SK-N-SH (cell line): ENCODE results near the gene RAD23B. TPM values are rescaled to one million over a fixed set of nuclear protein-coding genes. Genes with fewer than 3 reads are reported as not detected.
"Not testable (repeated sequence)": the region's sequence is repeated elsewhere in the genome, so short reads cannot be mapped to it uniquely, and the experiment has no call there.

Source experiments
- CTCF ChIA-PET: fragments of 300-600, 350-600 bp; formaldehyde crosslinking; extraction: SDS; loops from one replicate; lab custom pipeline; 2021; lab: Yijun Ruan, JAX
- POLR2A ChIA-PET: fragments of 350-600 bp; sonication (Branson Sonifier 250); formaldehyde crosslinking; extraction: SDS; loops from one replicate; lab custom pipeline; 2020; ENCODE audit warnings: antibody characterized with exemption, inconsistent platforms; lab: Yijun Ruan, JAX
- DNase-seq: peaks from one replicate; pipeline ENCODE4 v3.0.0; 2012
- H2AFZ ChIP-seq: fragments of 200-600 bp; sonication (generic); 2 replicates; pipeline ENCODE4 v1.8.1; 2016; ENCODE audit warnings: antibody characterized with exemption, mild to moderate bottlenecking, low read depth
- H3F3A ChIP-seq: fragments of 200-600 bp; sonication (generic); replicated peaks from 2 replicates; pipeline ENCODE3; 2016; ENCODE audit warnings: antibody characterized with exemption, mild to moderate bottlenecking; ENCODE audit not compliant: insufficient read depth
- H3K27ac ChIP-seq, 2 experiments: fragments of 200-500 bp in 1 of 2; fragments of 200-600 bp in 1 of 2; sonication (Bioruptor generic) in 1 of 2; sonication (generic), shearing (Covaris generic) in 1 of 2; 2 replicates each; pipeline versions ENCODE4 v1.5.1 to v1.6.1; 2014 to 2016; ENCODE audit warnings: low read depth in 2 of 2, inconsistent platforms in 1 of 2, low read length in 1 of 2, mild to moderate bottlenecking in 1 of 2, mixed read lengths in 1 of 2
- H3K27me3 ChIP-seq: fragments of 200-600 bp; sonication (generic), shearing (Covaris generic); 2 replicates; pipeline ENCODE4 v1.6.1; 2016; ENCODE audit warnings: mixed run types; ENCODE audit not compliant: insufficient read depth
- H3K36me3 ChIP-seq, 2 experiments: fragments of 200-500 bp in 1 of 2; fragments of 200-600 bp in 1 of 2; sonication (Bioruptor generic) in 1 of 2; sonication (generic) in 1 of 2; replicated peaks in 1 of 2; 2 replicates each; pipeline versions ENCODE3 to v1.5.1; 2014 to 2016; ENCODE audit warnings: low read length in 1 of 2, mild to moderate bottlenecking in 1 of 2; ENCODE audit not compliant: insufficient read depth in 2 of 2, control insufficient read depth in 1 of 2
- H3K4me1 ChIP-seq, 2 experiments: fragments of 200-500 bp in 1 of 2; fragments of 200-600 bp in 1 of 2; sonication (Bioruptor generic) in 1 of 2; sonication (generic), shearing (Covaris generic) in 1 of 2; 2 replicates each; pipeline versions ENCODE4 v1.5.1 to v1.6.1; 2014 to 2016; ENCODE audit warnings: low read depth in 1 of 2, low read length in 1 of 2, mixed run types in 1 of 2; ENCODE audit not compliant: insufficient read depth in 2 of 2, control insufficient read depth in 1 of 2
- H3K4me2 ChIP-seq: fragments of 200-600 bp; sonication (generic), shearing (Covaris generic); 2 replicates; pipeline ENCODE4 v1.6.1; 2017; ENCODE audit warnings: mixed run types
- H3K4me3 ChIP-seq, 2 experiments: fragments of 200-500 bp in 1 of 2; fragments of 200-600 bp in 1 of 2; sonication (Bioruptor generic) in 1 of 2; sonication (generic), shearing (Covaris generic) in 1 of 2; 2 replicates each; pipeline versions ENCODE4 v1.5.1 to v1.8.1; 2014 to 2016; ENCODE audit warnings: low read depth in 2 of 2, inconsistent platforms in 1 of 2, low read length in 1 of 2, mild to moderate bottlenecking in 1 of 2, mixed read lengths in 1 of 2, moderate library complexity in 1 of 2
- H3K79me2 ChIP-seq: fragments of 200-600 bp; sonication (generic); 2 replicates; pipeline ENCODE4 v1.8.1; 2017; ENCODE audit warnings: mild to moderate bottlenecking; ENCODE audit not compliant: insufficient read depth
- H3K9ac ChIP-seq: fragments of 200-600 bp; sonication (generic); 2 replicates; pipeline ENCODE4 v1.6.1; 2017; ENCODE audit warnings: mixed run types
- H3K9me2 ChIP-seq: fragments of 200-600 bp; sonication (generic); 2 replicates; pipeline ENCODE4 v1.6.1; 2017; ENCODE audit warnings: mixed run types
- H3K9me3 ChIP-seq: fragments of 200-600 bp; sonication (generic); 2 replicates; pipeline ENCODE4 v1.6.1; 2017; ENCODE audit warnings: mixed run types, mild to moderate bottlenecking, moderate library complexity
- H4K20me1 ChIP-seq: fragments of 200-600 bp; sonication (generic); 2 replicates; pipeline ENCODE4 v1.6.1; 2017; ENCODE audit warnings: mild to moderate bottlenecking, mixed run types; ENCODE audit not compliant: insufficient read depth
- CHD2 ChIP-seq: fragments of 150-350 bp; IDR thresholded peaks from 2 replicates; pipeline ENCODE4 v1.6.1; 2018; ENCODE audit warnings: low read length; ENCODE audit not compliant: partially characterized antibody
- GABPA ChIP-seq: IDR thresholded peaks from 2 replicates; pipeline ENCODE4 v1.4.0; 2012; ENCODE audit warnings: low read depth, mild to moderate bottlenecking
- MEF2A ChIP-seq: IDR thresholded peaks from 2 replicates; pipeline ENCODE4 v1.4.0; 2012; ENCODE audit warnings: low read depth, borderline replicate concordance
- NRF1 ChIP-seq: IDR thresholded peaks from 2 replicates; pipeline ENCODE4 v1.6.1; 2012; ENCODE audit warnings: low read depth, mild to moderate bottlenecking, low read length
- TAF1 ChIP-seq: IDR thresholded peaks from 2 replicates; pipeline ENCODE4 v1.6.1; 2012; ENCODE audit warnings: low read depth, mild to moderate bottlenecking, low read length, moderate library complexity, borderline replicate concordance
- TEAD4 ChIP-seq: IDR thresholded peaks from 2 replicates; pipeline ENCODE4 v1.4.0; 2012; ENCODE audit warnings: mild to moderate bottlenecking, borderline replicate concordance; ENCODE audit not compliant: insufficient read depth
- WGBS: methylation state at CpG from one replicate; pipeline ENCODE4 v1.1.6; 2017; ENCODE audit warnings: low lambda C conversion rate; 5-methylcytosine and 5-hydroxymethylcytosine counted together
- polyA plus RNA-seq, 3 experiments: library from polyadenylated mRNA; depleted of rRNA; stranded (reverse); fragments of >200 nt; gene quantifications; 2 replicates each; pipeline ENCODE4 v1.2.3, GENCODE V29; 2012
- TF ChIP-seq, protein P1 (sequence below): fragments of 200-600 bp; sonication (generic); IDR thresholded peaks from 2 replicates; pipeline ENCODE4 v1.6.1; 2017; ENCODE audit warnings: antibody characterized with exemption, mild to moderate bottlenecking, moderate library complexity
- TF ChIP-seq, protein P2 (sequence below): IDR thresholded peaks from 2 replicates; pipeline ENCODE4; 2012
- TF ChIP-seq, protein P3 (sequence below): IDR thresholded peaks from 2 replicates; pipeline ENCODE4 v1.4.0; 2012; ENCODE audit warnings: low read depth, borderline replicate concordance
- TF ChIP-seq, protein P4 (sequence below): IDR thresholded peaks from 2 replicates; pipeline ENCODE4 v1.4.0; 2012; ENCODE audit warnings: low read depth

RAD23B gene
- polyA plus RNA-seq, 1 of the 3 experiments (the other 2 are of a cell fraction) = 62.9 TPM

DNA sequence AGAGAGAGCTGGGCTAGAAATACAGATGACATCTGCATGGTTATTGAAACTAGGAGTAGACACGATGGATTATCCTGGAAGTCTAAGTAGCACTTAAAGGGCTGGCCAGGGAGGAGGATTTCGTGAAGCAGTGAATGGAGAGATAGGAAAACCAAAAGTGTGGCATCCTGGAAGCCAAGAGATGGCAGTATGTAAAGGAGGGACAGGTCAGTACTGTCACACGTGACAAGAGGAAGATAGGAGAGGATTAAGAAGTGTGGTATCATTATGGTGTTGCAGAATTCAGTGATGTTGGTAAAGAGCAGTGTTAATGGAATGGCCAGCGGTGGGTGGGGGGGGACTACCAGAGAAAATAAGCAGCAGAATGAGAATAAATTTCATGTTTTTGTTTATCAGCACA lies 11.7 kb downstream of the RAD23B start:
- Histone ChIP-seq H3K4me2 (no peak overlapping the region), H3K4me1 (peaks cover 0 to 12% of the 10 kb centered on the region in 2 experiments; a peak in 3 of 4 replicates), H3K27me3 (no peaks in the 10 kb centered on the region), H2AFZ (no peak overlapping the region), H4K20me1 (peaks cover 99% of the 10 kb centered on the region), H3K4me3 (no peak overlapping the region), H3K9ac (no peak overlapping the region), H3F3A (peaks cover 12% of the 10 kb centered on the region), H3K27ac (no peak overlapping the region), H3K9me3 (no peaks in the 10 kb centered on the region), H3K79me2 (peaks cover 100% of the 10 kb centered on the region), H3K36me3 (peaks cover 0 to 9% of the 10 kb centered on the region in 2 experiments), H3K9me2 (no peaks in the 10 kb centered on the region)
- POLR2A ChIA-PET = no interaction called here
- TF ChIP-seq, protein P1, sequence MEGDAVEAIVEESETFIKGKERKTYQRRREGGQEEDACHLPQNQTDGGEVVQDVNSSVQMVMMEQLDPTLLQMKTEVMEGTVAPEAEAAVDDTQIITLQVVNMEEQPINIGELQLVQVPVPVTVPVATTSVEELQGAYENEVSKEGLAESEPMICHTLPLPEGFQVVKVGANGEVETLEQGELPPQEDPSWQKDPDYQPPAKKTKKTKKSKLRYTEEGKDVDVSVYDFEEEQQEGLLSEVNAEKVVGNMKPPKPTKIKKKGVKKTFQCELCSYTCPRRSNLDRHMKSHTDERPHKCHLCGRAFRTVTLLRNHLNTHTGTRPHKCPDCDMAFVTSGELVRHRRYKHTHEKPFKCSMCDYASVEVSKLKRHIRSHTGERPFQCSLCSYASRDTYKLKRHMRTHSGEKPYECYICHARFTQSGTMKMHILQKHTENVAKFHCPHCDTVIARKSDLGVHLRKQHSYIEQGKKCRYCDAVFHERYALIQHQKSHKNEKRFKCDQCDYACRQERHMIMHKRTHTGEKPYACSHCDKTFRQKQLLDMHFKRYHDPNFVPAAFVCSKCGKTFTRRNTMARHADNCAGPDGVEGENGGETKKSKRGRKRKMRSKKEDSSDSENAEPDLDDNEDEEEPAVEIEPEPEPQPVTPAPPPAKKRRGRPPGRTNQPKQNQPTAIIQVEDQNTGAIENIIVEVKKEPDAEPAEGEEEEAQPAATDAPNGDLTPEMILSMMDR = no peak
- TF ChIP-seq, protein P2, sequence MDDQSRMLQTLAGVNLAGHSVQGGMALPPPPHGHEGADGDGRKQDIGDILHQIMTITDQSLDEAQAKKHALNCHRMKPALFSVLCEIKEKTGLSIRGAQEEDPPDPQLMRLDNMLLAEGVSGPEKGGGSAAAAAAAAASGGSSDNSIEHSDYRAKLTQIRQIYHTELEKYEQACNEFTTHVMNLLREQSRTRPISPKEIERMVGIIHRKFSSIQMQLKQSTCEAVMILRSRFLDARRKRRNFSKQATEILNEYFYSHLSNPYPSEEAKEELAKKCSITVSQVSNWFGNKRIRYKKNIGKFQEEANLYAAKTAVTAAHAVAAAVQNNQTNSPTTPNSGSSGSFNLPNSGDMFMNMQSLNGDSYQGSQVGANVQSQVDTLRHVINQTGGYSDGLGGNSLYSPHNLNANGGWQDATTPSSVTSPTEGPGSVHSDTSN = no peak
- TF ChIP-seq MEF2A = no peak
- CTCF ChIA-PET = interaction anchor here (1.2 kb wide), 1 partner anchor 131 kb away, joined by 4 read pairs; no protein-coding TSS in a partner anchor
- WGBS = 78% methylated on average over 4 of the region's 4 CpGs
- DNase-seq = no peak

DNA sequence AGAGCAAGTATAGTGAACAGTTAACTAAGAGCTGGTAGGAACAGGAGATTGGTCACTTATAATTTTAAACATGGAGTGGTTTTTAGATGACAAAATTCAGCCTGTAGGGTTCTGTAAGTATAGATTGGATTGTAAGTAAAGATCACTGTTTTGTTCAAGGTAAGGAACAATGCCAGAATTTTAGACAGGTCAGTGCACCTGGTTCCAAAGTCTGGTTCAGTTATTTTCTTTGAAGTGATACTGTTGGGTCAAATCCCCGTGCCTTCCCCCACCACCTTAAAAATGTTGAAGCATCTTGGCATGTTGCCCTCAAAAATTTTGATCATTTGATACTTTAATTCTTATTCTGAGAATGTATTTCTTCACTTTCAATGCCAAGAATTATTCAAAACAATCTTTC lies 12.9 kb downstream of the RAD23B start:
- Histone ChIP-seq H3K4me1 (peaks cover 2 to 22% of the 10 kb centered on the region in 2 experiments; a peak in 3 of 4 replicates), H3K4me3 (no peak overlapping the region), H3K79me2 (peaks cover 100% of the 10 kb centered on the region), H4K20me1 (peaks cover 99% of the 10 kb centered on the region), H3K27ac (no peak overlapping the region; a peak in 1 of 4 replicates), H3K9me3 (no peaks in the 10 kb centered on the region), H3K9ac (no peak overlapping the region), H2AFZ (no peak overlapping the region), H3K36me3 (peaks cover 9 to 15% of the 10 kb centered on the region in 2 experiments), H3K27me3 (no peaks in the 10 kb centered on the region), H3K9me2 (no peaks in the 10 kb centered on the region), H3K4me2 (no peak overlapping the region), H3F3A (peaks cover 23% of the 10 kb centered on the region)
- POLR2A ChIA-PET = no interaction called here
- TF ChIP-seq GABPA = no peak
- no peak for TF ChIP-seq TEAD4
- no peak for TF ChIP-seq TAF1
- TF ChIP-seq NRF1 = no peak
- no peak for TF ChIP-seq CHD2
- TF ChIP-seq, protein P3, sequence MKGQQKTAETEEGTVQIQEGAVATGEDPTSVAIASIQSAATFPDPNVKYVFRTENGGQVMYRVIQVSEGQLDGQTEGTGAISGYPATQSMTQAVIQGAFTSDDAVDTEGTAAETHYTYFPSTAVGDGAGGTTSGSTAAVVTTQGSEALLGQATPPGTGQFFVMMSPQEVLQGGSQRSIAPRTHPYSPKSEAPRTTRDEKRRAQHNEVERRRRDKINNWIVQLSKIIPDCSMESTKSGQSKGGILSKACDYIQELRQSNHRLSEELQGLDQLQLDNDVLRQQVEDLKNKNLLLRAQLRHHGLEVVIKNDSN = no peak
- TF ChIP-seq, protein P2 = no peak
- TF ChIP-seq, protein P4, sequence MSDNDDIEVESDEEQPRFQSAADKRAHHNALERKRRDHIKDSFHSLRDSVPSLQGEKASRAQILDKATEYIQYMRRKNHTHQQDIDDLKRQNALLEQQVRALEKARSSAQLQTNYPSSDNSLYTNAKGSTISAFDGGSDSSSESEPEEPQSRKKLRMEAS = no peak
- CTCF ChIA-PET = no interaction called here
- WGBS = 100% methylated on average over 1 of the region's 1 CpG
- DNase-seq = no peak

DNA sequence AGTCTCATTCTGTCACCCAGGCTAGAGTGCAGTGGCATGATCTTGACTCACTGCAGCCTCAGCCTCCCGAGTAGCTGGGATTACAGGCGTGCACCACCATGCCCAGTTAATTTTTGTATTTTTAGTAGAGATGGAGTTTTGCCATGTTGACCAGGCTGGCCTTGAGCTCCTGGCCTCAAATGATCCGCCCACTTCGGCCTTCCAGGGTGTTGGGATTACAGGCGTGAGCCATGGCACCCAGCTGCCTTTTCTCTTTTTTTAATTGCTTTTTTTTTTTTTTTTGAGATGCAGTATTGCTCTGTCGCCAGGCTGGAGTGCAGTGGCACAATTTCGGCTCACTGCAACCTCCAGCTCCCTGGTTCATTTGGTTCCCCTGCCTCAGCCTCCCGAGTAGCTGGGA lies 13.5 kb downstream of the RAD23B start:
- H3K27ac ChIP-seq, H2AFZ ChIP-seq, H3K4me3 ChIP-seq, H3K9ac ChIP-seq, H3K4me2 ChIP-seq, POLR2A ChIA-PET, H3K9me3 ChIP-seq, H3K27me3 ChIP-seq, H3K9me2 ChIP-seq, DNase-seq: not testable (repeated sequence)
- Histone ChIP-seq H3K79me2 (peaks cover 100% of the 10 kb centered on the region), H4K20me1 (peaks cover 99% of the 10 kb centered on the region), H3K36me3 (peaks cover 11 to 19% of the 10 kb centered on the region in 2 experiments), H3K4me1 (peaks cover 2 to 22% of the 10 kb centered on the region in 2 experiments; a peak in 3 of 4 replicates), H3F3A (peaks cover 23% of the 10 kb centered on the region)
- WGBS = 96% methylated on average over 8 of the region's 8 CpGs
- CTCF ChIA-PET = interaction anchor here (1.1 to 1.4 kb wide), 2 partner anchors 45 to 169 kb away, joined by 3 read pairs; no protein-coding TSS in a partner anchor
